Measurements from ENCODE around the gene UNC79. TPM values are rescaled to one million over a fixed set of nuclear protein-coding genes. Genes with fewer than 3 reads are reported as not detected.

Gene UNC79
- total RNA-seq, 1 experiment from 2014 or later: not detected

DNA sequence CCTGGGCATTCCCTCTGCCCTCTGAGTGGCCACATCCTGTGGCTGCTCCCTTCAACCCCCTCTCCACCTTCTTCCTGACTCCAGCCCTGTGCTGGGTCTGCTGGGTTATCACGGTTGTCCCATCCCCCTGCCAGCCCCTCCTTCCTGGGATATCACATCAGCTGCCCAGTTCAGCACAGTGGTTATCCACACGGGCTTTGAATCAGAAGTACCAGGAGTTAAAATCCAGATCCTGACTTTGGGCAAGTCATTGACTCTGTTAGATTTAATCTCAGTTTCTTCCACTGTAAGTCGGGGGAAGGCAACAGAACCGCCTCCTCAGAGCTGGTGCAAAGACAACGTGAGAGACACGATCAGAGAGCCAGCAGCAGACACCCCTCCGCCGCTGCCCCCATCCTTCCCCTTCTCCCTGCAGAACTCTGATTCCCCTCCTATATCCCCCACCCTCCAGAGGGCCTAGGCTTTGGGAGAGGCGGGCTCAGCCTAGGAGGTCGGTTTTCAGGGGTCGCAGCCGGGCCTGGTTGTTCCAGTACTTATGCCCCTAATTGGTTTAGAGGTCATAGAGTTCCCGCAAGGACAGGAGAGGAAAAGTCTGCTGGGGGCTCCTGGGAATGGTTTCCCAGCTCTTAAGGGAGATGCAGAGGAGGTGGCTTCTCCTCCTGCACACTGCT lies 315.0 kb downstream of the UNC79 start:
- no peak overlapping the region for H3K4me3 Mint-ChIP-seq (ENCODE audit: low read depth, unreplicated experiment)
- BruUV-seq (replicated peaks): no TSS peak

GRCh38 chr14:93747102-93747501 lies 316.4 kb downstream of the UNC79 start:
- peaks cover 62% of the 10 kb centered on the region for H3K27me3 Mint-ChIP-seq (ENCODE audit: unreplicated experiment)
- H3K4me3 Mint-ChIP-seq (ENCODE audit: low read depth, unreplicated experiment): no peak overlapping the region
- intact Hi-C loops (cut with micrococcal nuclease; ENCODE audit: unreplicated experiment): no loop called here
- CTCF ChIA-PET: no interaction called here
- no peak for DNase-seq
- H3K36me3 Mint-ChIP-seq (ENCODE audit: insufficient read depth, unreplicated experiment): no peaks in the 10 kb centered on the region
- no peak overlapping the region for H3K27ac Mint-ChIP-seq (ENCODE audit: unreplicated experiment)
- H3K4me1 Mint-ChIP-seq (ENCODE audit: low read depth, unreplicated experiment): no peaks in the 10 kb centered on the region
- BruUV-seq (replicated peaks): no TSS peak
- H3K9me3 Mint-ChIP-seq (ENCODE audit: low read depth, unreplicated experiment): no peaks in the 10 kb centered on the region
- TF ChIP-seq CTCF (IDR thresholded peaks at IDR 0.05; ENCODE audit: unreplicated experiment): no peak

More for the DNA sequence above, 315.0 kb downstream of the UNC79 start:
- CTCF ChIA-PET: no interaction called here
- Mint-ChIP-seq H3K4me1 (ENCODE audit: low read depth, unreplicated experiment) (no peaks in the 10 kb centered on the region), H3K27me3 (ENCODE audit: unreplicated experiment) (peaks cover 76% of the 10 kb centered on the region), H3K9me3 (ENCODE audit: low read depth, unreplicated experiment) (no peaks in the 10 kb centered on the region), H3K36me3 (ENCODE audit: insufficient read depth, unreplicated experiment) (no peaks in the 10 kb centered on the region), H3K27ac (ENCODE audit: unreplicated experiment) (no peak overlapping the region)
- TF ChIP-seq CTCF (IDR thresholded peaks at IDR 0.05; ENCODE audit: unreplicated experiment): no peak
- no peak for DNase-seq
- intact Hi-C loops (cut with micrococcal nuclease; ENCODE audit: unreplicated experiment): no loop called here

DNA sequence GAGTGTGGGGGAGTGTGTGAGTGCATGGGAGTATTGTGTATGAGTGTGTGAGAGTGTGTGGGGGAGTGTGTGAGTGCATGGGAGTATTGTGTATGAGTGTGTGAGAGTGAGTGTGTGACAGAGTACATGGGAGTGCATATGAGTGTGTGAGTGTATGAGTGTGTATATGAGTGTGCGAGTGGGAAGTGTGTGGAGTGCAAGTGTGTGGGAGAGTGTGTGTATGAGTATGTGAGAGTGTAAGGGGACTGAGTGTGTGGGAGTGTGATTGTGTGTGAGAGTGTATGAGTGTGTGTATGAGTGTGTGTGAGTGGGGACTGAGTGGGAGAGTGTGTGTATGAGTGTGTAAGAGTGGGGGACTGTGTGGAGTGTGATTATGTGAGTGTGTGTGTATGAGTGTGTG lies 316.8 kb downstream of the UNC79 start:
- Mint-ChIP-seq H3K27me3 (ENCODE audit: unreplicated experiment) (peaks cover 57% of the 10 kb centered on the region), H3K4me3 (ENCODE audit: low read depth, unreplicated experiment) (no peak overlapping the region), H3K36me3 (ENCODE audit: insufficient read depth, unreplicated experiment) (no peaks in the 10 kb centered on the region), H3K27ac (ENCODE audit: unreplicated experiment) (no peak overlapping the region), H3K9me3 (ENCODE audit: low read depth, unreplicated experiment) (no peaks in the 10 kb centered on the region), H3K4me1 (ENCODE audit: low read depth, unreplicated experiment) (no peaks in the 10 kb centered on the region)
- no peak for TF ChIP-seq CTCF (IDR thresholded peaks at IDR 0.05; ENCODE audit: unreplicated experiment)
- CTCF ChIA-PET: no interaction called here
- intact Hi-C loops (cut with micrococcal nuclease; ENCODE audit: unreplicated experiment): no loop called here
- no peak for DNase-seq
- no TSS peak for BruUV-seq (replicated peaks)

DNA sequence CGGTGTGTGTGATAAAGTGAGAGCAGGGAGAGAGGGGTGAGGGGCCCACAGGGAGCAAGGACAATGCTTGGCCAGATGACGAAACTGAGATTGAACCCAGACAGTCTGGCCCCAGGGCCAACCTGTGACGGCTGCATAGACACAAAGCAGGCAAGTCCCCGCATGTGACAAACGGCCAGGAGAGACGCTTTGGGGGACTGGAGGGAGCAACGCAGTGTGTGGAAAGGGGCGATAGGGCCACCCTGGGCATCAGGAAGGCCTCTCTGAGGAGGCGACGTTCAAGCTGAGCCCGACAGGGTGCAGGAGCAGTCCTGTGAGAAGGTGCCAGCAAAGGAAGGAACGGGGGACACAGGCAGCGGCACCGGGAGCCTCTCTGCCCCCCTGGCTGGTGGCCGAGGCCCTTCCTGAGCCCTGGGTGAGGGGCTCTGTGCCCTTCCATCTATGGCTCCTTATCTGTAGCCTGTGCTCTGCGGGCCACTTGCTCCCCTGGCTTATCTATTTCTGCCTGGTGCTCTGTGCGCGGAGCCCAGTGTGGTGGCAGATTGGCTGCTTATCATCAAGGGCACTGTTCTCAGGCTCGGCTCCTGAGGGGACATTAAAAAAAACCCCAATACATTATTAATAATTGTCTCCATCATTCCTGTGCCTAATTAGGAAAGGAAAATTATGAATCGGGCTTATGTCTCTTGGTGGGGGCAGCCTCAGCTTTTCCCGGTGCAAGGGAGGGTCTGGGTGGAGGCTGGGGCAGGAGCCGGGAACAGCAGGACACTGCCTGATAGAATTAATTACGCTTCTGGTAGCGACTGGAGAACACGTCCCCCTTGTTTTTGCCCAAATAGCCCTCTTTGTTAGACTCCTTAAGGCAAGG lies 317.7 kb downstream of the UNC79 start:
- H3K9me3 Mint-ChIP-seq (ENCODE audit: low read depth, unreplicated experiment): no peaks in the 10 kb centered on the region
- H3K4me3 Mint-ChIP-seq (ENCODE audit: low read depth, unreplicated experiment): no peak overlapping the region
- H3K27me3 Mint-ChIP-seq (ENCODE audit: unreplicated experiment): peaks cover 56% of the 10 kb centered on the region
- DNase-seq: no peak
- H3K36me3 Mint-ChIP-seq (ENCODE audit: insufficient read depth, unreplicated experiment): no peaks in the 10 kb centered on the region
- no peaks in the 10 kb centered on the region for H3K4me1 Mint-ChIP-seq (ENCODE audit: low read depth, unreplicated experiment)
- no TSS peak for BruUV-seq (replicated peaks)
- H3K27ac Mint-ChIP-seq (ENCODE audit: unreplicated experiment): no peak overlapping the region
- no peak for TF ChIP-seq CTCF (IDR thresholded peaks at IDR 0.05; ENCODE audit: unreplicated experiment)
- intact Hi-C loops (cut with micrococcal nuclease; ENCODE audit: unreplicated experiment): no loop called here
- CTCF ChIA-PET: no interaction called here
